Transverse colon (tissue), 4 donors: ENCODE results near the gene TENM4. TPM values are rescaled to one million over a fixed set of nuclear protein-coding genes. Genes with fewer than 3 reads are reported as not detected.

Experiments
- DNase-seq: peaks from one replicate; pipeline ENCODE4 v3.0.0-alpha.2; 2019
- H3K27ac ChIP-seq, 4 donors: fragments of 200-600 bp; sonication (generic); 2 replicates each; pipeline ENCODE4 v1.5.1; 2016 to 2018; ENCODE audit warnings: inconsistent platforms in 4 of 4
- H3K27me3 ChIP-seq: fragments of 200-600 bp; sonication (generic); 2 replicates; pipeline ENCODE4 v1.5.1; 2017; ENCODE audit warnings: inconsistent platforms
- H3K36me3 ChIP-seq, 4 donors: fragments of 200-600 bp; sonication (generic); 2 replicates each; pipeline ENCODE4 v1.5.1; 2017 to 2019; ENCODE audit warnings: inconsistent platforms in 4 of 4
- H3K4me1 ChIP-seq, 4 donors: fragments of 200-600 bp; sonication (generic); 2 replicates each; pipeline ENCODE4 v1.5.1; 2017 to 2020; ENCODE audit warnings: inconsistent platforms in 4 of 4
- H3K4me3 ChIP-seq, 4 donors: fragments of 200-600 bp; sonication (generic); 1 replicate in 1 of 4; 2 replicates in 3 of 4; pipeline versions ENCODE4 v1.5.1 to v1.6.1; 2017 to 2019; ENCODE audit warnings: inconsistent platforms in 4 of 4
- H3K9me3 ChIP-seq, 2 donors: fragments of 200-600 bp; sonication (generic); 2 replicates each; pipeline ENCODE4 v1.5.1; 2017 to 2019; ENCODE audit warnings: inconsistent platforms in 2 of 2
- EP300 ChIP-seq: sonication (generic); formaldehyde crosslinking; IDR thresholded peaks from one replicate; pipeline ENCODE4 v1.6.1; 2017; ENCODE audit warnings: antibody characterized with exemption, low read depth
- POLR2A ChIP-seq: fragments of 450-650 bp; IDR thresholded peaks from one replicate; pipeline ENCODE4 v1.6.1; 2016; ENCODE audit warnings: antibody characterized with exemption, mild to moderate bottlenecking, moderate library complexity
- POLR2AphosphoS5 ChIP-seq, 3 donors: sonication (generic); formaldehyde crosslinking; IDR thresholded peaks; one replicate each; pipeline ENCODE4 v1.6.1; 2016; ENCODE audit warnings: antibody characterized with exemption in 3 of 3
- WGBS, 2 donors: methylation state at CpG; one replicate each; pipeline ENCODE4 v1.1.5; 2018; ENCODE audit warnings: low coverage in 1 of 2; 5-methylcytosine and 5-hydroxymethylcytosine counted together
- in situ Hi-C, 4 donors: fragments of 200-750 bp; cut with MboI; loops; one replicate each; pipeline versions ENCODE4 v1.15.0 to v1.15.1; 2017; ENCODE audit warnings: low sequenced_read_pairs in 3 of 4, low pct_ligation_motif_present in 1 of 4, low pct_unique_long_range_greater_than_20kb in 1 of 4
- intact Hi-C: fragments of 100-400 bp; cut with DNase I; formaldehyde crosslinking; loops from one replicate; pipeline ENCODE4 v1.15.1; 2023; ENCODE audit warnings: low total_unique reads
- total RNA-seq, 4 donors: library from RNA; depleted of rRNA; stranded (reverse); fragments of >200 nt; gene quantifications; one replicate each; pipeline ENCODE4 v1.1.0, GENCODE V29; 2016
- TF ChIP-seq, protein P1 (sequence below), 5 experiments: fragments of 200-600 bp in 3 of 5; fragments of 450-650 bp in 2 of 5; sonication (generic) in 3 of 5; IDR thresholded peaks; 1 replicate in 2 of 5; 2 replicates in 3 of 5; pipeline ENCODE4 v1.5.1; 2016 to 2017; ENCODE audit warnings: antibody characterized with exemption in 5 of 5, inconsistent platforms in 3 of 5, mild to moderate bottlenecking in 2 of 5, moderate library complexity in 1 of 5

TENM4 gene
- total RNA-seq, 4 donors from 2014 or later, result 0.14 to 0.79 (median 0.39) TPM

GRCh38 chr11:79076526-79077115 is 364.2 kb downstream of the TENM4 start:
- intact Hi-C loops (loop anchor here (5.0 kb wide), 1 partner anchor 429 kb away; no protein-coding TSS in a partner anchor), in situ Hi-C loops (loop anchor here in 2 of 4 donors (25.0 kb wide), 1 partner anchor 414 kb away; no protein-coding TSS in a partner anchor)
- Histone ChIP-seq H3K27ac (no peak overlapping the region), H3K4me1 (peaks cover 0 to 6% (median 2%) of the 10 kb centered on the region in 4 donors), H3K27me3 (no peaks in the 10 kb centered on the region), H3K9me3 (no peaks in the 10 kb centered on the region), H3K4me3 (no peak overlapping the region), H3K36me3 (no peaks in the 10 kb centered on the region)
- 43 to 61% methylated on average over 2 to 4 of the region's 4 CpGs for WGBS, 2 donors
- DNase-seq, result peak; percentile 47
- TF ChIP-seq, protein P1, sequence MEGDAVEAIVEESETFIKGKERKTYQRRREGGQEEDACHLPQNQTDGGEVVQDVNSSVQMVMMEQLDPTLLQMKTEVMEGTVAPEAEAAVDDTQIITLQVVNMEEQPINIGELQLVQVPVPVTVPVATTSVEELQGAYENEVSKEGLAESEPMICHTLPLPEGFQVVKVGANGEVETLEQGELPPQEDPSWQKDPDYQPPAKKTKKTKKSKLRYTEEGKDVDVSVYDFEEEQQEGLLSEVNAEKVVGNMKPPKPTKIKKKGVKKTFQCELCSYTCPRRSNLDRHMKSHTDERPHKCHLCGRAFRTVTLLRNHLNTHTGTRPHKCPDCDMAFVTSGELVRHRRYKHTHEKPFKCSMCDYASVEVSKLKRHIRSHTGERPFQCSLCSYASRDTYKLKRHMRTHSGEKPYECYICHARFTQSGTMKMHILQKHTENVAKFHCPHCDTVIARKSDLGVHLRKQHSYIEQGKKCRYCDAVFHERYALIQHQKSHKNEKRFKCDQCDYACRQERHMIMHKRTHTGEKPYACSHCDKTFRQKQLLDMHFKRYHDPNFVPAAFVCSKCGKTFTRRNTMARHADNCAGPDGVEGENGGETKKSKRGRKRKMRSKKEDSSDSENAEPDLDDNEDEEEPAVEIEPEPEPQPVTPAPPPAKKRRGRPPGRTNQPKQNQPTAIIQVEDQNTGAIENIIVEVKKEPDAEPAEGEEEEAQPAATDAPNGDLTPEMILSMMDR (IDR thresholded peaks at IDR 0.05), result peak; percentile 53 to 64 (median 61)
- no peak for TF ChIP-seq POLR2AphosphoS5 (IDR thresholded peaks at IDR 0.05)

- no peak for DNase-seq
Measured at GRCh38 chr11:79074547-79074946, 366.3 kb downstream of the TENM4 start.

GRCh38 chr11:79071190-79071589 is 369.6 kb downstream of the TENM4 start:
- WGBS, 2 donors, result 100% methylated on average over 1 of the region's 1 CpG
- in situ Hi-C loops, result loop anchor here in 2 of 4 donors (25.0 kb wide), 1 partner anchor 409 kb away; no protein-coding TSS in a partner anchor
- TF ChIP-seq POLR2A (no peak), EP300 (no peak)
- TF ChIP-seq, protein P1 (IDR thresholded peaks at IDR 0.05), result no peak
- no peak for DNase-seq
- Histone ChIP-seq H3K36me3 (no peaks in the 10 kb centered on the region), H3K27ac (no peak overlapping the region), H3K4me1 (no peaks in the 10 kb centered on the region), H3K9me3 (no peaks in the 10 kb centered on the region), H3K4me3 (no peak overlapping the region), H3K27me3 (no peaks in the 10 kb centered on the region)
- intact Hi-C loops, result no loop called here

More at GRCh38 chr11:79074547-79074946, 366.3 kb downstream of the TENM4 start:
- H3K27ac ChIP-seq, result no peak overlapping the region
- in situ Hi-C loops (loop anchor here in 2 of 4 donors (25.0 kb wide), 1 partner anchor 412 kb away; no protein-coding TSS in a partner anchor), intact Hi-C loops (no loop called here)
- 83 to 89% methylated on average over 1 to 4 of the region's 4 CpGs for WGBS, 2 donors
- H3K36me3 ChIP-seq, result no peaks in the 10 kb centered on the region
- no peak overlapping the region for H3K4me3 ChIP-seq
- H3K27me3 ChIP-seq, result no peaks in the 10 kb centered on the region
- no peaks in the 10 kb centered on the region for H3K9me3 ChIP-seq
- peaks cover 0 to 6% (median 2%) of the 10 kb centered on the region in 4 donors for H3K4me1 ChIP-seq
- no peak for TF ChIP-seq POLR2AphosphoS5 (IDR thresholded peaks at IDR 0.05)
- no peak for TF ChIP-seq EP300
- no peak for TF ChIP-seq POLR2A
- TF ChIP-seq, protein P1 (IDR thresholded peaks at IDR 0.05), result no peak

GRCh38 chr11:79070518-79070917 is 370.3 kb downstream of the TENM4 start:
- intact Hi-C loops (no loop called here), in situ Hi-C loops (loop anchor here in 2 of 4 donors (25.0 kb wide), 1 partner anchor 408 kb away; no protein-coding TSS in a partner anchor)
- 72 to 86% methylated on average over 3 to 4 of the region's 4 CpGs for WGBS, 2 donors

More at GRCh38 chr11:79070518-79070917, 370.3 kb downstream of the TENM4 start:
- no peak overlapping the region for H3K27ac ChIP-seq
- H3K27me3 ChIP-seq, result no peaks in the 10 kb centered on the region
- no peaks in the 10 kb centered on the region for H3K4me1 ChIP-seq
- no peak for DNase-seq
- no peak overlapping the region for H3K4me3 ChIP-seq
- H3K36me3 ChIP-seq, result no peaks in the 10 kb centered on the region
- TF ChIP-seq POLR2A (no peak), EP300 (no peak), POLR2AphosphoS5 (IDR thresholded peaks at IDR 0.05) (no peak)
- TF ChIP-seq, protein P1 (IDR thresholded peaks at IDR 0.05), result no peak
- no peaks in the 10 kb centered on the region for H3K9me3 ChIP-seq
